Esophagus muscularis mucosa (tissue), 4 donors: ENCODE measurements around the gene VPS37C. TPM values are rescaled to one million over a fixed set of nuclear protein-coding genes. Genes with fewer than 3 reads are reported as not detected.
A peak's percentile ranks its signal among the peaks of the same experiment; 100 is the strongest.

Source experiments
- DNase-seq: peaks from one replicate; pipeline ENCODE4 v3.0.0-alpha.2; 2017; ENCODE audit errors: extremely low spot score
- H3K27ac ChIP-seq, 4 donors: fragments of 200-600 bp; sonication (generic); replicated peaks in 1 of 4; 1 replicate in 3 of 4; 2 replicates in 1 of 4; pipeline ENCODE4 v1.5.1; 2016 to 2019; ENCODE audit warnings: mild to moderate bottlenecking in 1 of 4
- H3K27me3 ChIP-seq, 4 donors: fragments of 200-600 bp; sonication (generic); one replicate each; pipeline versions ENCODE4 v1.5.1 to v1.6.0; 2016 to 2019
- H3K36me3 ChIP-seq, 4 donors: fragments of 200-600 bp; sonication (generic); one replicate each; pipeline ENCODE4 v1.5.1; 2016 to 2019
- H3K4me1 ChIP-seq, 4 donors: fragments of 200-600 bp; sonication (generic); one replicate each; pipeline ENCODE4 v1.5.1; 2016 to 2019
- H3K4me3 ChIP-seq, 4 donors: fragments of 200-600 bp; sonication (generic); 1 replicate in 2 of 4; 2 replicates in 2 of 4; pipeline ENCODE4 v1.5.1; 2016 to 2019; ENCODE audit warnings: mild to moderate bottlenecking in 4 of 4, moderate library complexity in 1 of 4
- H3K9me3 ChIP-seq, 4 donors: fragments of 200-600 bp; sonication (generic); 1 replicate in 3 of 4; 2 replicates in 1 of 4; pipeline ENCODE4 v1.5.1; 2016 to 2019
- EP300 ChIP-seq: sonication (generic); formaldehyde crosslinking; IDR thresholded peaks from one replicate; pipeline ENCODE4 v1.6.1; 2017; ENCODE audit warnings: antibody characterized with exemption
- POLR2A ChIP-seq: fragments of 450-650 bp; IDR thresholded peaks from one replicate; pipeline ENCODE4 v1.6.1; 2017; ENCODE audit warnings: antibody characterized with exemption, moderate library complexity, mild to moderate bottlenecking, low read depth
- POLR2AphosphoS5 ChIP-seq, 2 donors: sonication (generic); formaldehyde crosslinking; IDR thresholded peaks; one replicate each; pipeline ENCODE4 v1.6.1; 2017; ENCODE audit warnings: antibody characterized with exemption in 2 of 2
- WGBS: methylation state at CpG from one replicate; pipeline ENCODE4 v1.1.5; 2018; 5-methylcytosine and 5-hydroxymethylcytosine counted together
- intact Hi-C: fragments of 100-400 bp; cut with DNase I; formaldehyde crosslinking; loops from one replicate; pipeline ENCODE4 v1.15.1; 2023
- total RNA-seq, 4 donors: library from RNA; depleted of rRNA; stranded (reverse); fragments of >200 nt; gene quantifications; one replicate each; pipeline versions ENCODE4 v1.1.0 to v1.2.1, GENCODE V29; 2016
- TF ChIP-seq, protein P1 (sequence below), 3 experiments: fragments of 200-600 bp in 2 of 3; fragments of 450-650 bp in 1 of 3; sonication (generic) in 2 of 3; IDR thresholded peaks; one replicate each; pipeline ENCODE4 v1.5.1; 2017 to 2019; ENCODE audit warnings: antibody characterized with exemption in 3 of 3, mild to moderate bottlenecking in 2 of 3, moderate library complexity in 1 of 3

The VPS37C gene
- total RNA-seq, 4 donors from 2014 or later, result 29.1 to 43.5 (median 38.1) TPM

DNA sequence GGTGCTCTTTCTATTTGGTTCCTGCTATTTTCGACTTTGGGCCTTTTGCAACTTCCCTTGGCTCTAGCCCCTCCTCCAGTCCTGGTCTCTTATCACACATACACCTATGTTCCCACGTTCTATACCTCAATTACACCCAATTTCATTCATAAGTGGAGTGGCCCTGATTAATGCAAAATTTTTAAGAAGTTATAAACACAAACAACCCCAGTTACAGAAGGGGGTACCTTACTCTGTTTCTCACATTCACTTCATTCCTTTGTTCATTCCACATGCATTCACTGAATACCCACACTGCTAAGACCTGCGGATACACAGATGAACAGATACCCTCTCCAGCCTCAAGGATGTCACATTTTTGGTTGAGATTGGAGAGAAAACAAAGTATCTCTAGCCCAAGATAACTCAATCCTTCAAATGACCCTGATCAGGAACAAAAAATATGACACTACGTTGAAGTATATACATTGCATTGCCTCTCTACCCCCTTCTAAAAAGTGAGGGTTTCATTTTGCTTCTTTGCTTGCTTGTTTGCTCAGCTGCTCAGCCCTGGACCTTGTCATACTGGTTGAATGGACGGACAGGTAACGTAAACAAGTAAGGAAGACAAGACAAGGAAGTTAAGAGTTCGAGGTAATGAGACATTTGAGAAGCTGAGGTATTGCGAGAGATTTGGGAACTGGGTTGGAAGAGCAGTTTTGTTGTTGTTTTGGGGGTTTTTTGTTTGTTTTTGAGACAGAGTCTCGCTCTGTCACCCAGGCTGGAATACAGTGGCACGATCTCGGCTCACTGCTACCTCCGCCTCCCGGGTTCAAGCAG, 3.6 kb upstream of the VPS37C start:
- intact Hi-C loops, result loop anchor here (10.0 kb wide), 1 partner anchor 330 kb away; no protein-coding TSS in a partner anchor
- Histone ChIP-seq H3K4me3 (no peak overlapping the region), H3K36me3 (no peaks in the 10 kb centered on the region), H3K27me3 (no peaks in the 10 kb centered on the region), H3K27ac (no peak overlapping the region), H3K4me1 (peaks cover 19 to 22% (median 20%) of the 10 kb centered on the region in 4 donors), H3K9me3 (no peaks in the 10 kb centered on the region)
- DNase-seq, result no peak
- TF ChIP-seq POLR2AphosphoS5 (IDR thresholded peaks at IDR 0.05) (no peak), EP300 (no peak), POLR2A (no peak)
- TF ChIP-seq, protein P1, sequence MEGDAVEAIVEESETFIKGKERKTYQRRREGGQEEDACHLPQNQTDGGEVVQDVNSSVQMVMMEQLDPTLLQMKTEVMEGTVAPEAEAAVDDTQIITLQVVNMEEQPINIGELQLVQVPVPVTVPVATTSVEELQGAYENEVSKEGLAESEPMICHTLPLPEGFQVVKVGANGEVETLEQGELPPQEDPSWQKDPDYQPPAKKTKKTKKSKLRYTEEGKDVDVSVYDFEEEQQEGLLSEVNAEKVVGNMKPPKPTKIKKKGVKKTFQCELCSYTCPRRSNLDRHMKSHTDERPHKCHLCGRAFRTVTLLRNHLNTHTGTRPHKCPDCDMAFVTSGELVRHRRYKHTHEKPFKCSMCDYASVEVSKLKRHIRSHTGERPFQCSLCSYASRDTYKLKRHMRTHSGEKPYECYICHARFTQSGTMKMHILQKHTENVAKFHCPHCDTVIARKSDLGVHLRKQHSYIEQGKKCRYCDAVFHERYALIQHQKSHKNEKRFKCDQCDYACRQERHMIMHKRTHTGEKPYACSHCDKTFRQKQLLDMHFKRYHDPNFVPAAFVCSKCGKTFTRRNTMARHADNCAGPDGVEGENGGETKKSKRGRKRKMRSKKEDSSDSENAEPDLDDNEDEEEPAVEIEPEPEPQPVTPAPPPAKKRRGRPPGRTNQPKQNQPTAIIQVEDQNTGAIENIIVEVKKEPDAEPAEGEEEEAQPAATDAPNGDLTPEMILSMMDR (IDR thresholded peaks at IDR 0.05), result no peak
- WGBS, result 75% methylated on average over 13 of the region's 13 CpGs

DNA sequence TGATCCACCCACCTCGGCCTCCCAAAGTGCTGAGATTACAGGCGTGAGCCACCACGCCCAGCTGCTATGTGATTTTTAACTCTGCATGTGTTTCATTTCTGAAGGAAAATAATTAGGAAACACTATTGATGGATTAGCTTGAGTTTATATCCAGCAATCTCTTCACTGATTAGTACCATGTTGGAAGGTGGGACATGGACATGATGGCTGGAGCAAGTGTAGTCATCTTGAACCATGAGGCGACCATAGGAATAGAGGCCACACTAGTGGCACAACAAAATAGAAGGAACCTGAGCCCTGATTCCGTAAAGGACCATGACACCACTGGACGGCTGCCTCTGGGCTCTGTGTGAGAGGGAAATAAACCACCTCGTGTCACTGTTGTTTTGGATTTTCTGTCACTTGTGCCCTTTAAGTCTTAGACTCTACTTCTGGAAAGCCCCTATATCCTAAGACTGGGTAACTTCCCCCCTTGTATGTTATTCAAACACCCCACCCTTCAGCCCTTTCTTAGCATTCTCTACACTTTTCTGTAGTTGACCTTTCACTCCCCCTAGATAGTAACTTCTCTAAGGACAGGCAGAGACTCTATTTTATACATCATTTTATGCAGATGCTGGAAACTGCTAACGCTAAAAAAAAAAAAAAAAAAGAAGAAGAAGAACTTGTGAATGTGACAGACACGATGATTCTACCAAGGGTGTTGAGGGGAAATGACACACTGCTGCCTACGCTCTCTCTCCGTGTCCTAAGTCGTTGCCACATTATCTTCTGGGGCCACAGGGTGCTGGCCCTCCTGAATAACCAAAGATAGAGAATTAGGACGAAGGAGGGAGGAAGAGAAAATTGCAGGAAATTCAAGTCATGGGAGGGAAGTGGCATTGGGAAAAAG, 2.7 kb upstream of the VPS37C start:
- TF ChIP-seq POLR2AphosphoS5 (IDR thresholded peaks at IDR 0.05) (no peak), EP300 (no peak), POLR2A (no peak)
- TF ChIP-seq, protein P1 (IDR thresholded peaks at IDR 0.05), result no peak
- peaks cover 26 to 30% (median 29%) of the 10 kb centered on the region in 4 donors for H3K4me1 ChIP-seq
- H3K36me3 ChIP-seq, result no peaks in the 10 kb centered on the region
- no peaks in the 10 kb centered on the region for H3K27me3 ChIP-seq
- 75% methylated on average over 13 of the region's 13 CpGs for WGBS
- DNase-seq, result no peak
- intact Hi-C loops, result loop anchor here (10.0 kb wide), 1 partner anchor 329 kb away; no protein-coding TSS in a partner anchor
- H3K4me3 ChIP-seq, result no peak overlapping the region
- H3K9me3 ChIP-seq, result no peaks in the 10 kb centered on the region
- H3K27ac ChIP-seq, result peak overlapping the region in 1 of 4 donors; percentile 26

DNA sequence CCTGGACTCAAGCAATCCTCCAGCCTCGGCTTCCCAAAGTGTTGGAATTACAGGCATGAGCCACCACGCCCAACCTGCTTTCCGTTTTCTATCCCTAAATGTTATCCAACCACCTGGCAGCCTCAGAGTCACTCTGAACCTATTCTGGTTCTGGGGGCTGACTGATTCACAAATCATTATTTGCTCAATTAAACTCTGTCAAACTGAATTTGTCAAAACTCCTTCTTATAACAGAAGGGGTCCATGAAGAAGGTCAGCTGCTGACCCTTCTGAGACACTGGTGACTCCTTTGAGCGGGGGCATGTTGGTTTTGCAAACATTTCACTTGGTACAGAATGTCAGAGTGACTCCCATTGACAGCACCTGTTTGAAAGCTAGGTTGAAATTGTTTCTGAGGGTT, 1.8 kb upstream of the VPS37C start:
- no peak overlapping the region for H3K4me3 ChIP-seq
- no peaks in the 10 kb centered on the region for H3K27me3 ChIP-seq
- no peaks in the 10 kb centered on the region for H3K9me3 ChIP-seq
- H3K27ac ChIP-seq, result no peak overlapping the region
- intact Hi-C loops, result loop anchor here (10.0 kb wide), 1 partner anchor 328 kb away; no protein-coding TSS in a partner anchor
- H3K4me1 ChIP-seq, result peaks cover 30 to 40% (median 38%) of the 10 kb centered on the region in 4 donors
- no peaks in the 10 kb centered on the region for H3K36me3 ChIP-seq
- no peak for DNase-seq
- 88% methylated on average over 4 of the region's 4 CpGs for WGBS
- TF ChIP-seq, protein P1 (IDR thresholded peaks at IDR 0.05), result no peak
- TF ChIP-seq POLR2AphosphoS5 (IDR thresholded peaks at IDR 0.05), result no peak
- no peak for TF ChIP-seq EP300
- TF ChIP-seq POLR2A, result no peak

DNA sequence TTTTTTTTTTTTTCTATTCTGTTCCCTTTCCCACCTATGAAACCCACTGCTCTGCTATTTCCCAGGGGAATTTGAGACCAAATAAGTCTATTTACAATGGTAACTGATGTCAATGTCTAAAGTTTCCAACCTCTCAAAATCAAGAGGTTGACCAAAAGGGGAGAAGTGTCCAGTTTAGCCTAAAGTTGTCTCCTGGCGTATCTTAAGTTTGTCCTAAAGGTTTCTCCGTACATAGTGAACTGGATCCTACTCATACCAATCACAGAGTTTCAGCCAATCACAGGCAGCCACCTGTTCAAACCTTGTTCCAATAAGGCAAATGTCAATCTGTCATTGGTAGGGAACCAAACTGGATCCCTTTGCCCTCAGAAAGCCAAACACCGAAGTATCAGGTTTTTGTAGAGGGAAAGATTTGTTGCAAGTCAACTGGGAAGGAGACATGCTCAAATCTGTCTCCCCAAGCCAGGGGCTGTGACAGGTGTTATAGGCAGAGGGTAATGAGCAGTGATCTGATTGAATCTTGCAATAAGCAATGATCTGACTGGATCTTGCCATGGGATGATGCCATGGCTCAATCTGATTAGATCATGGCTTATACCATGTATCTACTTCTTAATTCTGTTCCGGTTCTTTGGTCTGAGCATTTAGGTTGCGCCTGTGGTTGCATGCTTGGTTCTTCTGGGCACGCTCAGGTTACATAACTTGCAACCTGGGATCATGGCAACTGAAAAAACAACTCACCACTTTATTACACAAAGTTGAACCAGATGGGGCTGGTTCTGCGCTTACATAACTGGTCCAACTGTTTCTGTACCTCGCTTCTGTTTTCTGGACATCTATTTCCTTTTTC, 1.1 kb upstream of the VPS37C start:
- Histone ChIP-seq H3K27ac (peak overlapping the region; percentile 93 to 97 (median 96)), H3K9me3 (no peaks in the 10 kb centered on the region), H3K36me3 (peaks cover 0 to 4% (median 0%) of the 10 kb centered on the region in 4 donors), H3K4me1 (peaks cover 30 to 47% (median 43%) of the 10 kb centered on the region in 4 donors), H3K27me3 (no peaks in the 10 kb centered on the region), H3K4me3 (peak overlapping the region; percentile 84 to 94 (median 89))
- no peak for DNase-seq
- intact Hi-C loops, result loop anchor here (10.0 kb wide), 1 partner anchor 328 kb away; no protein-coding TSS in a partner anchor
- 75% methylated on average over 8 of the region's 8 CpGs for WGBS
- TF ChIP-seq, protein P1 (IDR thresholded peaks at IDR 0.05), result no peak
- TF ChIP-seq POLR2AphosphoS5 (IDR thresholded peaks at IDR 0.05) (no peak), POLR2A (no peak), EP300 (no peak)
